Hippocampal formation (tissue), 2 donors: ENCODE data around the gene NLRP7.

Experiments
- DNase-seq, 2 donors: peaks; one replicate each; lab custom pipeline; 2025; lab: John Stamatoyannopoulos, UW

NLRP7 gene

DNA sequence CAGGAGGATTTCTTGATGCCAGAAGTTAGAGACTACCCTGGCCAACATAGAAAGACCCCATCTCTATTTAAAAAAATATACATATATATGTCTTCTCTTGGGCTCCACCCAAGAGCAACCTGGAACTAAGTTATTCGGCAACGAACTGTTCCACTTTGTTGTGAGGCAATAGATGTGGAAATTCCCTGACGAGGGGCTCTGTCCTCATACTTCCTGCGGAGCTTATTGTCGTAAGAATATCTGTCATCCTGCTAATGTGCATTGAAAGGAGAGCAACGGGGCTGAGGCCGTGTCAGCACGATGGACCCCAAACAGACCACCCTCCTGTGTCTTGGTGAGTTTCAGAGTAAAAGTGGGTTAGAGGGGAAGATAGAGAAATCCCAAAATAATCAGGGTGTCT, 73.3 kb downstream of the NLRP7 start, which contains the start of gene FCAR:
Gene FCAR (plus strand): TSS at position 246 of the 400 bp plus-strand sequence. CDS start 55 bp downstream, at position 301.
- DNase-seq = no peak
